GM23338 (cell line): ENCODE data around the gene ST14.

Experiments used
- CREB1 ChIP-seq: fragments of 250-450 bp; sonication (Bioruptor Pico); IDR thresholded peaks from 2 replicates; pipeline ENCODE4 v1.5.0; 2020; ENCODE audit warnings: low read depth, mild to moderate bottlenecking, moderate library complexity
- CTCF ChIP-seq, 2 experiments: fragments of 200-600 bp in 1 of 2; sonication (generic) in 1 of 2; conservative IDR thresholded peaks; 2 replicates each; pipeline versions ENCODE4 v1.5.1 to v1.6.1; 2016 to 2017; ENCODE audit warnings: antibody characterized with exemption in 2 of 2, low read depth in 2 of 2, mild to moderate bottlenecking in 2 of 2, moderate library complexity in 1 of 2
- ETS1 ChIP-seq: IDR thresholded peaks from 2 replicates; pipeline ENCODE4 v1.6.1; 2016; ENCODE audit warnings: antibody characterized with exemption
- EZH2 ChIP-seq: fragments of 200-600 bp; sonication (generic); IDR thresholded peaks from one replicate; pipeline ENCODE4 v1.8.0; 2017; ENCODE audit warnings: antibody characterized with exemption, mild to moderate bottlenecking, low read depth; ENCODE audit not compliant: unreplicated experiment
- EZH2phosphoT487 ChIP-seq: fragments of 200-600 bp; sonication (generic); IDR thresholded peaks from one replicate; pipeline ENCODE4 v1.8.1; 2018; ENCODE audit warnings: antibody characterized with exemption; ENCODE audit not compliant: unreplicated experiment
- JUNB ChIP-seq: IDR thresholded peaks from one replicate; pipeline ENCODE4 v1.6.1; 2016; ENCODE audit warnings: antibody characterized with exemption; ENCODE audit not compliant: unreplicated experiment
- NANOG ChIP-seq: IDR thresholded peaks from 2 replicates; pipeline ENCODE4 v1.6.1; 2016; ENCODE audit warnings: antibody characterized with exemption, borderline replicate concordance
- POLR2AphosphoS5 ChIP-seq: IDR thresholded peaks from 2 replicates; pipeline ENCODE4 v1.6.1; 2016; ENCODE audit warnings: antibody characterized with exemption, low read depth
- REST ChIP-seq: IDR thresholded peaks from one replicate; pipeline ENCODE4 v1.6.1; 2018; ENCODE audit warnings: antibody characterized with exemption; ENCODE audit not compliant: unreplicated experiment
- STAT1 ChIP-seq: IDR thresholded peaks from one replicate; pipeline ENCODE4 v1.6.1; 2016; ENCODE audit warnings: antibody characterized with exemption; ENCODE audit not compliant: unreplicated experiment
- ZNF114 ChIP-seq: fragments of 250-450 bp; sonication (Bioruptor Pico); IDR thresholded peaks from 2 replicates; pipeline ENCODE4 v1.5.0; 2020; ENCODE audit warnings: mild to moderate bottlenecking, moderate library complexity
- ZNF331 ChIP-seq: fragments of 250-450 bp; sonication (Bioruptor Pico); IDR thresholded peaks from 2 replicates; pipeline ENCODE4 v1.5.0; 2020; ENCODE audit warnings: low read depth, mild to moderate bottlenecking, moderate library complexity

GRCh38 chr11:130246270-130246669 is 86.7 kb downstream of the ST14 start:
- TF ChIP-seq EZH2 (no peak), CTCF (conservative IDR thresholded peaks at IDR 0.05; ENCODE audit: low read depth in 2 of 2) (no peak), JUNB (no peak), POLR2AphosphoS5 (no peak), ZNF114 (CRISPR knock-in tag) (no peak), REST (no peak), CREB1 (no peak), EZH2phosphoT487 (no peak), ETS1 (no peak), ZNF331 (CRISPR knock-in tag) (no peak), STAT1 (no peak), NANOG (no peak)
